GM21529 (cell line): ENCODE results near the gene PTPRE.

Experiments used
- ATAC-seq: cut with Tn5 transposase; IDR thresholded peaks from one replicate; pipeline ENCODE4 v1.9.1; 2021; ENCODE audit not compliant: unreplicated experiment

Gene PTPRE

GRCh38 chr10:127923646-127924045 is 16.7 kb downstream of the PTPRE start:
- no peak for ATAC-seq

- no peak for ATAC-seq
These were observed 18.7 kb downstream of the PTPRE start for GRCh38 chr10:127925471-127926207.

GRCh38 chr10:127926455-127926854 is 19.6 kb downstream of the PTPRE start:
- no peak for ATAC-seq

GRCh38 chr10:127928021-127928806 is 21.3 kb downstream of the PTPRE start:
- no peak for ATAC-seq

DNA sequence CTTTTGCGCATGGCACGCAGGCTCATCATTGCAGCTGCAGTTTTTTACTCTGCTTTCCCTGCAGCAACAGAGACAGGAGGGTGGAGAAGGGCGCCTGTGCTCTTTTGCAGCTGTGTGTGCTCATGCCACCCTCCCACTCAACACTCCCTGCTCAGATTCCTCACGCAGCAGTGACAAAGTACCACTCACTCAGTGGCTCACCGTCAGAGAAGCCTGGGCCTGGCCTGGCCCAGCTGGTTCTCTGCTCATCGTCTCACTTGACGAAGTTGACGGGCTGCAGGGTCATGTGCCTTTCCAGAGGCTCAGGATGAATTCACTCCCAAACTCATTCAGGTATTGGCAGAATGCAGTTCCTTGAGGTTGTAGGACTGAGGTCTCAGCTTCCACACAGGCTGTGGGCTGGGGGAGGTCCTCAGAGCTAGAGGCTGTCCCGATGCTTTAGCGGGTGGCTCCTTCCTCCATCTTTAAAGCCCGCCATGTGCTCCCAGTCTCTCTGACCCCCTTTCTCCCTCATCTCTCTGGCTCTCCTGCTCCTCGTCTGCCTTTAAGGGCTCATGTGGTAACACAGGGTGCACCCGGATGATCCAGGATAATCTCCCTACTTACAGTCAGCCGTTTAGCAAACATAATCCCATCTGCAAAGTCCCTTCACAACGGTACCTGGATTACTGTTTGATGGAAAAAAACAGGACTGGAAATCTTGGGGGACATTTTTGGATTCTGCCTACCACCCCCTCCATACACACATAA is 25.8 kb downstream of the PTPRE start:
- no peak for ATAC-seq

GRCh38 chr10:127933271-127933670 is 26.4 kb downstream of the PTPRE start:
- ATAC-seq: no peak

DNA sequence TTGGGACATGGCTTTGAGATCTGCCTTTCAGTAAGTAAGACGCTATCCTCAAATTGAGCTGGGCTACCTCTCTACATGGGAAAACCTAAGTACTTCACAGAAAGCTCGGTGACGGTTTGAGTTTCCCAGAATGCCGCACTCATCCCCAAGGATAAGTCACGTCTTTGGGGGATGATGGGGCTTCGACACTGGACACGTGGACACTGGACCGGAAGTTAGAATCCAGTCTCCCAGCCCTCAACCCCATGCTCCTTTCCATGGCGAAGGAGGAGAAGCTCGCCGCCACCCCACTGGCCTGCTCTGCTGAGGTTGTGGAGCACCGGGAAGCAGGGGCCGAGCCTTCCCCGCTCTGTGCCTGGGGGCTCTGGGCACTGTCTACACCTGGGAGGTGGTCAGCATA is 27.5 kb downstream of the PTPRE start:
- no peak for ATAC-seq

GRCh38 chr10:127935071-127935561 is 28.2 kb downstream of the PTPRE start:
- no peak for ATAC-seq

DNA sequence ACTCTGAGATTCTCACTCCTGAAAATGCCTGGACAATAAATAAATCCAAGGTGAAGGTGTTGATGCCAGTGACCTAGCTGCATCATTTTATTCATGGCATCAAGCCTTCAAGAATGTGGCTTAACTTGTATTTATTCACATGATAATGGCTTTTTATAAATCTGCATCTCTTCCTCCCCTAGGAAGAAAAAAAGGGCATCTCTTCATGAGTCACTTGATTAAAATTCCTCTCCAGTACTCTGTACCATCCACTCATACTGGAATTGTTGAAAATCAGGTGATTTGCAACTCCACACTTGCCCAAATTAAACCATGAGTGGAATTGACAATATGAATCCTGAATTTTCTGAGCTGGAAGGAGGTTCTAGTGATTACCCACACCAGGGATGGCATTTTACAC is 30.2 kb downstream of the PTPRE start:
- ATAC-seq: no peak

GRCh38 chr10:127937915-127938463 is 31.1 kb downstream of the PTPRE start:
- ATAC-seq: no peak

DNA sequence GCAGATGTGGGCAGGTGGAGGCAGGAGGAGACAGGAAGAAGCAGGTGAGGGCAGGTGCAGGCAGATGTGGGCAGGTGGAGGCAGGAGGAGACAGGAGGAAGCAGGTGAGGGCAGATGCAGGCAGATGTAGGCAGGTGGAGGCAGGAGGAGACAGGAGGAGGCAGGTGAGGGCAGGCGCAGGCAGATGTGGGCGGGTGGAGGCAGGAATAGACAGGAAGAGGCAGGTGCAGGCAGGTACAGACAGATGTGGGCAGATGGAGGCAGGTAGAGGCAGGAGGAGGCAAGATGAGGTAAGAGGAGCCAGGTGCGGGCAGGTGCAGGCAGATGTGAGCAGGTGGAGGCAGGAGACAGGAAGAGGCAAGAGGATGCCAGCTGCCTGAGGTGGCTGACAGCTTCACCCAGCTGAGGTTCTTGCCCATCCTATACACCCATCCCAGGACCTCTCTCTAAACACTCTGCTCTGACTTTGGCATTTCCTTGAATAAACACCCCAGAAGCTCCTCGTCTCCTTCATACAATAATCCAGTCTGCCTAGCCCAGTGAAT is 33.0 kb downstream of the PTPRE start:
- no peak for ATAC-seq

- ATAC-seq: no peak
These were observed 34.1 kb downstream of the PTPRE start for GRCh38 chr10:127940866-127941640.

- ATAC-seq: no peak
These were observed 35.9 kb downstream of the PTPRE start for GRCh38 chr10:127942811-127943210.

DNA sequence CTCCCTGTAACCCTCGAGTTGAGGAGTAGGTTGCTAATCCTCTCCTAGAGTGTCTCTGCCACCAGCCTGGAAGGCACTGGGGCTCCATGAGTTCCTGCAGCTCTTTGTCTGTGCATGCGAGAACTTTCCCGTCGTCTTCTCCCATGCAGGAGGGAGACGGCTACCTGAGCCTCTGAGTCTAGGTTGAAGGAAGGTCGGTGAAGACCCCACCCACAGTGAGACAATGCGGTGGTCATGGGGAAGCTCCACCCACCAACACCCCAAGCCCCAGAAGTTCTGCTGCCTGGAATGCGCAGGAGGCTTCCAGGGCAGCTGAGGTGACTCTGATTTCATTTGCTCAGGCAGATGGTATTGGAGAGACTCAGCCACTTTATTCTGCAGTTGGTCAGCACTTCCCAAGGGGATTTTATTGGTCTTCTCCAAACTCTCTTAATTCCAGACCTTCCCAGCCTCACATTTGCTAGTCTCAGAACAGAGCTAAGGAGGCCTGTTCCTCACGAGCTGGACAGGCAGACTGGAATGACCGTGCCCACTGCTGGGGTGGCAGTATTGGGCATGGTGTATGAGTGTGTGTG is 36.5 kb downstream of the PTPRE start:
- ATAC-seq: no peak

- no peak for ATAC-seq
These were observed 37.4 kb downstream of the PTPRE start for GRCh38 chr10:127944256-127944655.

GRCh38 chr10:127945341-127945758 is 38.4 kb downstream of the PTPRE start:
- no peak for ATAC-seq

DNA sequence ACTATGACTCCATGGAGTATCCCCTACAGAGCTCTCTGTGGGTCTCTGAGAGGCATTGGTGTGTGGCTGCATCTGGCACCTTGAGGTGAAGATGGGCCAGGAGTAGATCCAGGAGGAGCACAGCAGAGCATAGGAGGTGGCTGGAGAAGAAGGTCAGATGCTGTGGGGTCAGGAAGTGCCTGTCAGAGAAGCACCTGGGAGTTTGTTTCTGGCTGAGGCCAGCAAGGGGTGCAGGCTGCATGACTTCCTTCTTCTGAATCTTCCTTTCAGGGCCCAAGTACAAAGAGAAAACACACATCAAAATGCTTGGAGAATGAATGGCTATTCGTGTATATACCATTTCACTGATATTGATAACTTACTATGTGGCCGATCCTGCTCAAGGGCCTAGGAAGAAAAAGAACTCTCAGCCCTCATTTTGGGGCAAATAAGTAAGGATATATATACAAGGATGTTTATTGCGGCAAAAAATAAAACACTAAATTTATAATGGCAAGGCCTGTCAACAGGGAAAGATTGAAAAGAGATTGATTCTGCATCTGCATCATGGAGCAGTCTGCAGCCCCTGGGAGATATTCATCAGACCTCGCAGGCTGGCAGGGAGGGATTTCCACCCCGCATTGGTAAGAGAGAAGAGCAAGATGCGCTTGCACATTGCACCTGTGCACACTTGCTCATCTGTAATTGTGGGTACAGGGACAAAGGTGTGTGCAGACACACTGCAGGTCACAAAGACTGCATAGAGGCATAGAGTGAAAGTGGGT is 39.2 kb downstream of the PTPRE start:
- no peak for ATAC-seq

DNA sequence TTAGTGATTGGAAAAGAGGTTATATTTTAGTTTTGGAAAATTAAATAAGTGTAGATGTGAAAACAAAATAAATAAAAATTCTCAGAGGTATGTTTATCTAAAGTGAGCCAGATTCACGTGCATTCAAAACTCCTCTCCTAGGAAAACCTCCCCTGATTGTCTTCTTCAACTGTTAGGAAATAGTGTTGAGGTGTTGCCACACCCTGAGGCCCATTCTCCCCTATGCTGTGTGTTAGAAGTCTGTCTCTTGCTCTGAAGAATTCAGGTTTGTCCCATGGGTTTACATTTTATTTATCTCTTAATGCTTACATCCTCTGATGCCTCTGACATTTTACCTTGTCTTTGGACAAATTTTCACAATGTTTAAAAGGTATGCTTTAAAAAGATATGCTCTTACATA is 40.3 kb downstream of the PTPRE start:
- ATAC-seq: no peak

DNA sequence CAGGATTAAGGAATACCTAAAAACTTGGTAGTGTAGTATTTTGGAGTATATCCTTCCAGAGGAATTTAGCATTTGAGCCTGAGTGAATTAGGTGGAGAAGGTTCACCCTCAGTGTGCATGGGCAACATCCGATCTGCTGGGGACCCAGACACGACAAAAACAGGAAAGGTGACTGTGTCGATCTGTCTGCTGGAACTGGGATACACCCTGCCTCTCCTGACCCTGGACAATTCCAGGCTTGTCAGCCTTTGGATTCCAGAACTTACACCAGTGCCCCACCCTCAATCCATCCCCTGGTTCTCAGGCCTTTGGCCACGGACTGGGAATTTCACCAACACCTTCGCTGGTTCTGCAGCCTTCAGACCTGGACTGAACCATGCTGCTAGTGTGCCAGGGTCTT is 41.9 kb downstream of the PTPRE start:
- no peak for ATAC-seq
